Kidney epithelial cell (primary cell): ENCODE data around the gene KEAP1. TPM values are rescaled to one million over a fixed set of nuclear protein-coding genes. Genes with fewer than 3 reads are reported as not detected.
"Not testable (repeated sequence)": the region's sequence is repeated elsewhere in the genome, so short reads cannot be mapped to it uniquely, and the experiment has no call there.

Experiments
- DNase-seq: peaks from one replicate; pipeline ENCODE4 v3.0.0-alpha.2; 2010; ENCODE audit warnings: low read depth
- H3K27me3 ChIP-seq: 2 replicates; pipeline ENCODE4 v1.6.0; 2011; ENCODE audit warnings: low read length; ENCODE audit not compliant: control insufficient read depth, insufficient read depth
- H3K36me3 ChIP-seq: 2 replicates; pipeline ENCODE4 v1.5.1; 2011; ENCODE audit warnings: low read length; ENCODE audit not compliant: control insufficient read depth, insufficient read depth
- H3K4me3 ChIP-seq: 2 replicates; pipeline ENCODE4 v1.5.1; 2011; ENCODE audit warnings: low read depth, mild to moderate bottlenecking, control low read depth, low read length
- total RNA-seq: library from RNA; depleted of rRNA; stranded (reverse); fragments of >200 nt; gene quantifications from 2 replicates; pipeline ENCODE4 v1.2.3, GENCODE V29; 2015
- TF ChIP-seq, protein P1 (sequence below): IDR thresholded peaks from 2 replicates; pipeline ENCODE4 v1.5.1; 2011; ENCODE audit warnings: mild to moderate bottlenecking, moderate library complexity, low read length, control low read depth, inconsistent platforms; ENCODE audit not compliant: insufficient read depth, poor library complexity, severe bottlenecking

The KEAP1 gene
- total RNA-seq, 1 donor from 2014 or later: 49.2 TPM

DNA sequence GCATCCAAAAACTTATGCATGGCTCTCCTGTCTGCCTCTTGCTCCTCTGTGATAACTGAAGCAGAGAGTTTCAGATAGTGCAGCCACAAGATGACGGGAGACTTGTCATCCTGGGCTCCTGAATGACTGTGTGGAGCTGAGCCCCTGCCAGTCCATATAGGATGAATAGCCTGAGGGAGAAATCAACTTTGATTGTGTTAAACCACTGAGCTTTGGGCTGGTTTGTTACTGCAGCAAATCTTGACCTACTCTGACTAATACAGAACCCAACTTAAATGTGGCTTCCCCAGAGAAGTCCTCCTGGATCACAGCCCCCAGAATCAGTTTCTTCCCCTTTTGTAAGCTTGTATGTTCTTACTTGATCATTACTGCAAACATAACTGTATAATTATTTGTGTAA lies 29.3 kb upstream of the KEAP1 start:
- Histone ChIP-seq H3K4me3 (no peak overlapping the region), H3K36me3 (no peaks in the 10 kb centered on the region), H3K27me3 (peaks cover 5% of the 10 kb centered on the region)
- TF ChIP-seq, protein P1, sequence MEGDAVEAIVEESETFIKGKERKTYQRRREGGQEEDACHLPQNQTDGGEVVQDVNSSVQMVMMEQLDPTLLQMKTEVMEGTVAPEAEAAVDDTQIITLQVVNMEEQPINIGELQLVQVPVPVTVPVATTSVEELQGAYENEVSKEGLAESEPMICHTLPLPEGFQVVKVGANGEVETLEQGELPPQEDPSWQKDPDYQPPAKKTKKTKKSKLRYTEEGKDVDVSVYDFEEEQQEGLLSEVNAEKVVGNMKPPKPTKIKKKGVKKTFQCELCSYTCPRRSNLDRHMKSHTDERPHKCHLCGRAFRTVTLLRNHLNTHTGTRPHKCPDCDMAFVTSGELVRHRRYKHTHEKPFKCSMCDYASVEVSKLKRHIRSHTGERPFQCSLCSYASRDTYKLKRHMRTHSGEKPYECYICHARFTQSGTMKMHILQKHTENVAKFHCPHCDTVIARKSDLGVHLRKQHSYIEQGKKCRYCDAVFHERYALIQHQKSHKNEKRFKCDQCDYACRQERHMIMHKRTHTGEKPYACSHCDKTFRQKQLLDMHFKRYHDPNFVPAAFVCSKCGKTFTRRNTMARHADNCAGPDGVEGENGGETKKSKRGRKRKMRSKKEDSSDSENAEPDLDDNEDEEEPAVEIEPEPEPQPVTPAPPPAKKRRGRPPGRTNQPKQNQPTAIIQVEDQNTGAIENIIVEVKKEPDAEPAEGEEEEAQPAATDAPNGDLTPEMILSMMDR: no peak
- no peak for DNase-seq

DNA sequence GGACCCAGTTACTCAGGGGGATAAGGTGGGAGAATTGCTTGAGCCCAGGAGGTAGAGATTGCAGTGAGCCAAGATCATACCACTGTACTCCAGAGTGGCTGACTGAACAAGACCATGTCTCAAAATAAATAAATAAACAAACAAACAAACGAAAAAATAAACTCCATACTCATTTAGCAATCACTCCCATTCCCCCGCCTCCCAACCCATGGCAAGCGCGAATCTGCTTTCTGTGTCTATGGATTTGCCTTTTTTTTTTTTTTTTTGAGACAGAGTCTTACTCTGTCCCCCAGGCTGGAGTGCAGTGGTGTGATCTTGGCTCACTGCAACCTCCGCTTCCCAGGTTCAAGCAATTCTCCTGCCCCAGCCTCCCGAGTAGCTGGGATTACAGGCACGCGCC lies 23.7 kb upstream of the KEAP1 start:
- not testable (repeated sequence) for H3K27me3 ChIP-seq, H3K4me3 ChIP-seq, H3K36me3 ChIP-seq, DNase-seq

DNA sequence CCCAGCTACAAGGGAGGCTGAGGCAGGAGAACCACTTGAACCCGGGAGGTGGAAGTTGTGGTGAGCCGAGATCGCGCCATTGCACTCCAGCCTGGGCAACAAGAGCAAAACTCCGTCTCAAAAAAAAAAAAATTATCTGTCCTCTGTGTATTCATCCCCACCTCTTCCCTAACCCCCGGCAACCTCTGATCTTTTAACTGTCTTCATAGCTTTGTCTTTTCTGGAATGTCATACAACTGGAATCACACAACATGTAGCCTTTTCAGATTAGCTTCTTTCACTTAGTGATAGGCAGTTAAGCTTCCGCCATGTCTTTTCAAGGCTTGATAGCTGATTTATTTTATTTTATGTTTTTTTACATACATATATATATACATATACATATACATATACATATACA lies 22.5 kb upstream of the KEAP1 start:
- no peaks in the 10 kb centered on the region for H3K36me3 ChIP-seq
- no peak overlapping the region for H3K4me3 ChIP-seq
- TF ChIP-seq, protein P1: no peak
- DNase-seq: no peak
- H3K27me3 ChIP-seq: peaks cover 8% of the 10 kb centered on the region

DNA sequence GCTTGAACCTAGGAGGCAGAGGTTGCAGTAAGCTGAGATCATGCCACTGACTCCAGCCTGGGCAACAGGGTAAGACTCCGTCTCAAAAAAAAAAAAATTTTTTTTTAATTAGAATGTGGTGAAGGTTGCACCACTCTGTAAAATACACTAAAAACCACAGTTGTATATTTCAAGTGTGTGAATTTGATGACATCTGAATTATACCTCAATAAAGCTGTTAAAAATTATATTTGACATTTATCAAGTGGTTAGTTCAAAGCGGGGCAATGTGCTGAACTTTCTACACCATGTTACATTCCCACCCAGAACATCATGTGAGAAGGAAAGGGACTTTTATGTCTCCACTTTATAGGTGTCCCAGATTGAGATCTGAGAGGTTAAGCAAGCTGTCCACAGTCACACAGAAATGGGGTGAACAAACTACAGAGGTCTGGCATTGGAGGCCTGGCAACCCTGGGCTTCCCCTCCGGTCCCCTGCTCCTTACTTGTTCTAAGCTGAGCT lies 20.0 kb upstream of the KEAP1 start:
- peaks cover 27% of the 10 kb centered on the region for H3K27me3 ChIP-seq
- DNase-seq: no peak
- H3K4me3 ChIP-seq: no peak overlapping the region
- TF ChIP-seq, protein P1: no peak
- H3K36me3 ChIP-seq: no peaks in the 10 kb centered on the region

DNA sequence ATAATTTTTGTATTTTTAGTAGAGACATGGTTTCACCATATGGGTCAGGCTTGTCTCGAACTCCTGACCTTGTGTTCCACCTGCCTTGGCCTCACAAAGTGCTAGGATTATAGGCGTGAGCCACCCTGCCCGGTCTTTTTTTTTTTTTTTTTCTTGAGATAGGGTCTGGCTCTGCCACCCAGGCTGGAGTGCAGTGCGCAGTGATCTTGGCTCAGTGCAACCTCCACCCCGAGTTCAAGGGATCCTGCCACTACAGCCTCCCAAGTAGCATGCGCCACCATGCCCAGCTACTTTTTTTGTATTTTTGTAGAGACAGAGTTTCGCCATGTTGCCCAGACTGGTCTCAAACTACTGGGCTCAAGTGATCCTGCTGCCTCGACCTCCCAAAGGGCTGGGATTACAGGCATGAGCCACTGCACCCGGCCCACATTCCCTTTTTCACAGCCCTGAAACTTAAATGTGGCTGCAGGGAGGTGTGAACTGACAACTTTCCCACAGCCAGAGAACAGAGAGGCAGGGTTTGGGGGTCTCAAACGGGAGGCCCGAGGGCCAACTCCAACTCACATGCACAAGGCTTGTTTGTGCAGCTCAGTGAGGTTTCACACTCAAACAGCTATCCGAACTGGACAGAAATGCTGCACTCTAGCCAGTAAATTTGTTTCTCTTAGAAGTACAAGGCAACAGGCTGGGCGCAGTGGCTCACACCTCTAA lies 18.5 kb upstream of the KEAP1 start:
- Histone ChIP-seq H3K36me3 (no peaks in the 10 kb centered on the region), H3K4me3 (no peak overlapping the region), H3K27me3 (peaks cover 42% of the 10 kb centered on the region)
- TF ChIP-seq, protein P1: no peak
- no peak for DNase-seq

DNA sequence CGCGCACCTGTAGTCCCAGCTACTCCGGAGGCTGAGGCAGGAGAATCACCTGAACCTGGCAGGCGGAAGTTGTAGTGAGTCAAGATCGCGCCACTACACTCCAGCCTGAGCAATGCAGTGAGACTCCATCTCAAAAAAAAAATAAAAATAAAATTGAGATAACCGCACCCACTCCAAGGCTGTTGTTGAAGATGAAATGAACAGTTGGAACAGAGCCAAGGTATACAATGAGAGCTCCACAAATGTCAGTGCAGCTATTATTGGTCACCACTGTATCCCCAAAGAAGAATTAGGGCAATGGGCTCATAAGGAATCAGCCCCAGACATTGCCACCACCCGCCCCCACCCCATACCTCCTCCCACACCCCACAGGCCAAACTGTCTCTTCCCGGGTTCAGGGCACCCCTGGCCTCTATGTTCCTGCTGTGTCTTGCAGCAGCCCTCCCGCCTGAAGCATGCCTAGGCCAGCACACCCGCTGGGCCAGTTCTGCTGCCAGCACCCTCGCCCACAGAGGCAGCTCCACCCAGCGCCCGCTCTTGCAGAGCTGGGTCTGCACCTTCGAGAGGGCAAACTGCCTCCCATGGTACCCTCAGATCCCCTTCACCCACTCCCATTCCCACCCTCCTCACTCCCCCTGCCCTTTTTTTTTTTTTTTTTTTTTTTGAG lies 17.6 kb upstream of the KEAP1 start:
- peaks cover 47% of the 10 kb centered on the region for H3K27me3 ChIP-seq
- DNase-seq: no peak
- H3K36me3 ChIP-seq: no peaks in the 10 kb centered on the region
- TF ChIP-seq, protein P1: no peak
- no peak overlapping the region for H3K4me3 ChIP-seq
